ENCODE data around the gene CD6. TPM values are rescaled to one million over a fixed set of nuclear protein-coding genes. Genes with fewer than 3 reads are reported as not detected.

Gene CD6
- total and polyA plus RNA-seq, 8 donors: 1.1 to 2.8 (median 1.4) TPM; not detected in 2

DNA sequence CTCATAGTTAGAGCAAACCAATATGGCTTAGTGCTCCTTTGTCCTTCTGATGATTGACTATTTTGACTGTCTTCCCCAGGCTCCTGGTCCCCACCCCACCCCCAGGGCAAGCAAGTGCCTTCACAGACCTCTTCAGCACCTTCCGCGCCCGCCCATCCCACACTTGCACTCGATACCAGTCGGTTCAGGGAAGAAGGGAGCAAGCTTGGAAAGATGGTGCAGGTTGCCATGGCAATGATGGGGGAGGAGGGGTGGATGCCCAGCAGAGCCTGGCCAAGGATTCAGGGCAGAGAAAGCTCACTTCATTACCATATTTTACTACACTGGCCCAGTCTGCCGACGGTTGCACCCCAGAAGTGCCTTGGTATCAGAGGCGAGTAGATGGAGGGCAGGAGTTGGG is 45.0 kb upstream of the CD6 start:
- Histone ChIP-seq H3K4me3 (no peak overlapping the region), H3K36me3 (peaks cover 16 to 52% (median 32%) of the 10 kb centered on the region in 4 donors), H3K27me3 (peaks cover 0 to 28% (median 14%) of the 10 kb centered on the region in 3 donors), H3K4me1 (peaks cover 18 to 50% (median 44%) of the 10 kb centered on the region in 4 donors), H3K9me3 (no peaks in the 10 kb centered on the region), H3K27ac (no peak overlapping the region)
- intact Hi-C loops (cut with DNase I; ENCODE audit: low total_unique reads): no loop called here
- 88 to 96% (median 91%) methylated on average over 8 of the region's 8 CpGs for WGBS, 5 donors
- no peak for DNase-seq
- TF ChIP-seq, protein P1, sequence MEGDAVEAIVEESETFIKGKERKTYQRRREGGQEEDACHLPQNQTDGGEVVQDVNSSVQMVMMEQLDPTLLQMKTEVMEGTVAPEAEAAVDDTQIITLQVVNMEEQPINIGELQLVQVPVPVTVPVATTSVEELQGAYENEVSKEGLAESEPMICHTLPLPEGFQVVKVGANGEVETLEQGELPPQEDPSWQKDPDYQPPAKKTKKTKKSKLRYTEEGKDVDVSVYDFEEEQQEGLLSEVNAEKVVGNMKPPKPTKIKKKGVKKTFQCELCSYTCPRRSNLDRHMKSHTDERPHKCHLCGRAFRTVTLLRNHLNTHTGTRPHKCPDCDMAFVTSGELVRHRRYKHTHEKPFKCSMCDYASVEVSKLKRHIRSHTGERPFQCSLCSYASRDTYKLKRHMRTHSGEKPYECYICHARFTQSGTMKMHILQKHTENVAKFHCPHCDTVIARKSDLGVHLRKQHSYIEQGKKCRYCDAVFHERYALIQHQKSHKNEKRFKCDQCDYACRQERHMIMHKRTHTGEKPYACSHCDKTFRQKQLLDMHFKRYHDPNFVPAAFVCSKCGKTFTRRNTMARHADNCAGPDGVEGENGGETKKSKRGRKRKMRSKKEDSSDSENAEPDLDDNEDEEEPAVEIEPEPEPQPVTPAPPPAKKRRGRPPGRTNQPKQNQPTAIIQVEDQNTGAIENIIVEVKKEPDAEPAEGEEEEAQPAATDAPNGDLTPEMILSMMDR (IDR thresholded peaks at IDR 0.05): no peak
- no peak for TF ChIP-seq POLR2A (IDR thresholded peaks at IDR 0.05)
- no peak for TF ChIP-seq POLR2AphosphoS5 (IDR thresholded peaks at IDR 0.05)
- no peak for TF ChIP-seq EP300 (IDR thresholded peaks at IDR 0.05)

DNA sequence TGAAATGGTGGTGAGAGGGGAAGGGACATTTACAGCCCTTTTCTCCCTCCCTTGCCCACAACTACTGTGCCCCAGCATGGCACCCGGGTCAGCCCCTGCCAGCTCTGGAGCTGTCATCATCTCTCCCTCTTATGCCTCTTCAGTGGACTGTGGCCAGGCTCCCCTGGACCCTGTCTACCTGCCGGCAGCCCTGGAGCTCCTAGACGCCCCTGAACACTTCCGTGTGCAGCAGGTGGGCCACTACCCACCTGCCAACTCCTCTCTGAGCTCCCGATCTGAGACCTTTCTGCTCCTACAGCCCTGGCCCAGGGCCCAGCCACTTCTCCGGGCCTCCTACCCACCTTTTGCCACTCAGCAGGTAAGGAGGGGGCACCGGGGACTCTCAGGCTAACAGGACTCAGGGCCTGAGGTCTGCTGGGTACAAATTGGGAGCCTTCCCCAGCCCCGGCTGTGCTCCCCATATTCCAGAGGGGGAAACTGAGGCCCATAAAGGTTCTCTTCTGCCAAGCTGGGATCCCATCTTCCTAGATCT is 44.4 kb upstream of the CD6 start:
- H3K36me3 ChIP-seq: peaks cover 10 to 52% (median 31%) of the 10 kb centered on the region in 4 donors
- H3K27ac ChIP-seq: no peak overlapping the region
- H3K4me1 ChIP-seq: peaks cover 18 to 50% (median 41%) of the 10 kb centered on the region in 4 donors
- 56 to 88% (median 65%) methylated on average over 8 of the region's 8 CpGs for WGBS, 5 donors
- H3K9me3 ChIP-seq: no peaks in the 10 kb centered on the region
- intact Hi-C loops (cut with DNase I; ENCODE audit: low total_unique reads): no loop called here
- no peak overlapping the region for H3K4me3 ChIP-seq
- TF ChIP-seq POLR2AphosphoS5 (IDR thresholded peaks at IDR 0.05): no peak
- TF ChIP-seq, protein P1 (IDR thresholded peaks at IDR 0.05): no peak
- no peak for TF ChIP-seq POLR2A (IDR thresholded peaks at IDR 0.05)
- TF ChIP-seq EP300 (IDR thresholded peaks at IDR 0.05): no peak
- peaks cover 0 to 32% (median 14%) of the 10 kb centered on the region in 3 donors for H3K27me3 ChIP-seq
- no peak for DNase-seq

DNA sequence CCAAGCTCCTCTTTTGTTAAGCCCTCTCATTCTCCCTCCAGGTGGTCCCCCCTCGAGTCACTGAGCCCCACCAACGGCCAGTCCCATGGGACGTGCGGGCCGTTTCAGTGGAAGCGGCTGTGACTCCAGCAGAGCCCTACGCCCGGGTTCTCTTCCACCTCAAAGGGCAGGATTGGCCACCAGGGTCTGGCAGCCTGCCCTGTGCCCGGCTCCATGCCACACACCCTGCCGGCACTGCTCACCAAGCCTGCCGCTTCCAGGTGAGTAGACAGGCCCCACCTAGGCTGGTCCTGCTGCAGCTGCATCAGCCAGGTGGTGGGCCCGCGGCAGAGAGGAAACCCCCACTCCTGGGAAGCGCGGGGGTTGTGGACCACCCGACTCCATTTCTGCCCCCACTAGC is 43.9 kb upstream of the CD6 start:
- peaks cover 0 to 32% (median 14%) of the 10 kb centered on the region in 3 donors for H3K27me3 ChIP-seq
- 40 to 66% (median 60%) methylated on average over 9 to 16 of the region's 16 CpGs for WGBS, 5 donors
- peaks cover 5 to 47% (median 27%) of the 10 kb centered on the region in 4 donors for H3K36me3 ChIP-seq
- TF ChIP-seq, protein P1 (IDR thresholded peaks at IDR 0.05): peak in 2 of 7 experiments; percentile 5 to 31
- TF ChIP-seq POLR2AphosphoS5 (IDR thresholded peaks at IDR 0.05): peak in 1 of 3 donors; percentile 23
- TF ChIP-seq EP300 (IDR thresholded peaks at IDR 0.05): no peak
- TF ChIP-seq POLR2A (IDR thresholded peaks at IDR 0.05): no peak
- no peak overlapping the region for H3K27ac ChIP-seq
- no peak overlapping the region for H3K4me3 ChIP-seq
- no peaks in the 10 kb centered on the region for H3K9me3 ChIP-seq
- intact Hi-C loops (cut with DNase I; ENCODE audit: low total_unique reads): no loop called here
- H3K4me1 ChIP-seq: peaks cover 18 to 47% (median 41%) of the 10 kb centered on the region in 4 donors
- DNase-seq: peak in 1 of 2 donors; percentile 88

DNA sequence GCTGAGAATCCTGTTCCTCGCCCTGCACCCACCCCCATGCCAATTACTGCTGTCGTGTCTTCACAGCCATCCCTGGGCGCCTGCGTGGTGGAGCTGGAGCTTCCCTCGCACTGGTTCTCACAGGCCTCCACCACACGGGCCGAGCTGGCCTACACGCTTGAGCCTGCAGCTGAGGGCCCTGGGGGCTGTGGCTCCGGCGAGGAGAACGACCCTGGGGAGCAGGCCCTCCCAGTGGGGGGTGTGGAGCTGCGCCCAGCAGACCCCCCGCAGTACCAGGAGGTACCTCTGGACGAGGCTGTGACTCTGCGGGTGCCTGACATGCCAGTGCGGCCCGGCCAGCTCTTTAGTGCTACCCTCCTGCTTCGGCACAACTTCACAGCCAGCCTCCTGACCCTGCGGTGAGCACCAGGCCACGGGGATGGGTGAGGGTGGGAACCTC is 42.9 kb upstream of the CD6 start:
- peaks cover 0 to 28% (median 14%) of the 10 kb centered on the region in 3 donors for H3K27me3 ChIP-seq
- H3K4me3 ChIP-seq: no peak overlapping the region
- DNase-seq: no peak
- H3K9me3 ChIP-seq: no peaks in the 10 kb centered on the region
- peaks cover 0 to 38% (median 18%) of the 10 kb centered on the region in 4 donors for H3K36me3 ChIP-seq
- WGBS, 5 donors: 88 to 95% (median 92%) methylated on average over 17 to 20 of the region's 20 CpGs
- peaks cover 15 to 38% (median 31%) of the 10 kb centered on the region in 4 donors for H3K4me1 ChIP-seq
- intact Hi-C loops (cut with DNase I; ENCODE audit: low total_unique reads): no loop called here
- TF ChIP-seq POLR2A (IDR thresholded peaks at IDR 0.05): no peak
- no peak for TF ChIP-seq EP300 (IDR thresholded peaks at IDR 0.05)
- TF ChIP-seq POLR2AphosphoS5 (IDR thresholded peaks at IDR 0.05): no peak
- TF ChIP-seq, protein P1 (IDR thresholded peaks at IDR 0.05): no peak
- H3K27ac ChIP-seq: no peak overlapping the region

Data from stomach (tissue), 9 donors.